Superior temporal gyrus (tissue), 1 donor: ENCODE results near the gene SPINK7.
"Not testable (repeated sequence)": the region's sequence is repeated elsewhere in the genome, so short reads cannot be mapped to it uniquely, and the experiment has no call there.

Experiments
- DNase-seq: peaks from one replicate; pipeline ENCODE4 v3.0.0-alpha.2; 2016; ENCODE audit errors: extremely low spot score

Gene SPINK7

GRCh38 chr5:148312153-148312552, at the start of gene SPINK7:
Gene SPINK7 (plus strand): TSS chr5:148312423. CDS start chr5:148312484, 61 bp downstream.
- DNase-seq: no peak

- DNase-seq: no peak
Observed at GRCh38 chr5:148267962-148268361, 44.3 kb upstream of the SPINK7 start.

- no peak for DNase-seq
Observed at GRCh38 chr5:148268566-148268965, 43.7 kb upstream of the SPINK7 start, which contains the start of gene SPINK13. Gene SPINK13 (plus strand): TSS chr5:148268794. CDS start chr5:148270073, 1,279 bp downstream.

DNA sequence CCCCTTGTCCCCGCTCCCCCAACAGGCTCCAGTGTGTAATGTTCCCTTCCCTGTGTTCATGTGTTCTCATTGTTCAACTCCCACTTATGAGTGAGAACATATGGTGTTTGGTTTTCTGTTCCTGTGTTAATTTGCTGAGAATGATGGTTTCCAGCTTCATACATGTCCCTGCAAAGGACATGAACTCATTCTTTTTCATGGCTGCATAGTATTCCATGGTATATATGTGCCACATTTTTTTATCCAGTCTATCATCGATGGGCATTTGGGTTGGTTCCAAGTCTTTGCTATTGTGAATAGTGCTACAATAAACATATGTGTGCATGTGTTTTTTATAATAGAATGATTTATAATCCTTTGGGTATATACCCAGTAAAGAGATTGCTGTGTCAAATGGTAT, 37.1 kb upstream of the SPINK7 start:
- not testable (repeated sequence) for DNase-seq

DNA sequence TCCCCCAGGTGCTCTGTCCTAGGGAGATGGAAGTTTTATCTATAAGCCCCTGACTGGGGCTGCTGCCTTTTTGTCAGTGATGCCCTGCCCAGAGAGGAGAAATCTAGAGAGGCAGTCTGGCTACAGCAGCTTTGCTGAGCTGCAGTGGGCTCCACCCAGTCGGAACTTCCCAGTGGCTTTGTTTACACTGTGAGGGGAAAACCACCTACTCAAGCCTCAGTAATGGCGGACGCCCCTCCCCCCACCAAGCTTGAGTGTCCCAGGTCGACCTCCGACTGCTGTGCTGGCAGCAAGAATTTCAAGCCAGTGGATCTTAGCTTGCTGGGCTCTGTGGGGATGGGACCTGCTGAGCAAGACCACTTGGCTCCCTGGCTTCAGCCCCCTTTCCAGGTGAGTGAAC, 31.3 kb upstream of the SPINK7 start:
- DNase-seq: not testable (repeated sequence)

DNA sequence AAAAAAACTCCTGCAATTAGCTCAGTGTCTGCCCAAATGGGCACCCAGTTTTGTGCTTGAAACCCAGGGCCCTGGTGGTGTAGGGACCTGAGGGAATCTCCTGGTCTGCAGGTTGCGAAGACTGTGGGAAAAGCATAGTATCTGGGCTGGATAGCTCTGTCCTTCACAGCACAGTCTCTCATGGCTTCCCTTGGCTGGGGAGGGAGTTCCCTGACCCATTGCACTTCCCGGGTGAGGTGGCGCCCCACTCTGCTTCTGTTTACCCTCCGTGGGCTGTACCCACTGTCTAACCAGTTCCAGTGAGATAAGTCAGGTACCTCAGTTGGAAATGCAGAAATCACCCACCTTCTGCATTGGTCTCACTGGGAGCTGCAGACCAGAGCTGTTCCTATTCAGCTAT, 30.9 kb upstream of the SPINK7 start:
- not testable (repeated sequence) for DNase-seq

DNA sequence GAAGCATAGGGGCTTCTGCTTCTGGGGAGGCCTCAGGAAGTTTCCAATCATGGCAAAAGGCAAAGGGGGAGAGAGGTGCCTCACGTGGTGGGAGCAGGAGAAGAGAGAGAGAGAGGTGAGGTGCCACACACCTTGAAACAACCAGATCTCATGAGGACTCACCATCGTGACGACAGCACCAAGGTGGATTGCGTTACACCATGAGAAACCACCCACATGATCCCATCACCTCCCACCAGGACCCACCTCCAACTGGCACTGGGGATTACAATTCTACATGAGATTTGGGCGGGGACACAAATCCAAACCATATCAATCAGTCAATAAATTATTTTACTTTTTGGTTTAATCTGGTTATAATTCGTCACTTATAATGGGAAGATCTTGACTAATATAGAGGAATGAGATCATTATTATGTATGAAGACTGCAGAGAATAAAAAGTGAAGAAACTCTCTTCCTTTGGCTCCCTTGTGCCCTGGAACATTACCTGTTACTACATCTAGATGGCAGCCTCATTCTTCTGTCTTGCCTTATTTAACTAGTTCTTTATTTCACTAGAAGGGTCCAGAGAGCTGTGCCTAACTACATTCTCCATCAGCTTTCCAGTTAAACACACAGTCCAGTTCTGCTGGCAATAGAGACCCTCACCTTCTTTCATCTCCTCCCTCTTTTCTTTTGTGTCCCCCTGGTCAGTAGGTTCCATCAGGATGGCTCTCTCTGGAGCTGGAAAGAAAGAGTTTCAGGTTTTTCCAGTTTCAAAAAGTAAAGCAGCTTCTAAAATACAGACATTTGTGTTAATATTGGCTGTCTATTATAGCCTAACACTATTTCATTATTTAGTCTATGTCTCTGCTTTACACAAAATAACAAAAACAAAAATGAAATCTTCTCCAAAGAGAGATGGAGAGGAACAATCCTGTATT, 21.7 kb upstream of the SPINK7 start:
- DNase-seq: peak; percentile 43

- no peak for DNase-seq
Observed at GRCh38 chr5:148297731-148298130, 14.5 kb upstream of the SPINK7 start.

DNA sequence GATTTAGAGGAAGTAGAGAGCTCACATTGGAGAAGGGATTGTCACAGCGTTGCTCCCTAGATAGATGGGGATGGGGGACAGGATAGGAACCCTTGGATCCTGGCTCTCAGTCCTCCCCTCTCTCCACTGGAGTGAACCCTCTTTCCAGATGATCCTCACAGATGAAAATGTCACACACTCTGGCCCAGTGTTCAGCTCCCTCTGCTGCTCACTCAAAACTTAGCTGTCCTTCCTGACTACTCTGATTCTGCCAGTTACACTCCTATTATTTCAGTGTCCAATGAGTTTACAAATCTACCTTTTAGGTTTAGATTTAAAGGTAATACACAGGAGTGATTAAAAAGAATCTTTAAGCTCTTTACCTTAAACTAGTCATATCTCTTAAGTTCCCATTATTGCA, 5.8 kb upstream of the SPINK7 start:
- no peak for DNase-seq

DNA sequence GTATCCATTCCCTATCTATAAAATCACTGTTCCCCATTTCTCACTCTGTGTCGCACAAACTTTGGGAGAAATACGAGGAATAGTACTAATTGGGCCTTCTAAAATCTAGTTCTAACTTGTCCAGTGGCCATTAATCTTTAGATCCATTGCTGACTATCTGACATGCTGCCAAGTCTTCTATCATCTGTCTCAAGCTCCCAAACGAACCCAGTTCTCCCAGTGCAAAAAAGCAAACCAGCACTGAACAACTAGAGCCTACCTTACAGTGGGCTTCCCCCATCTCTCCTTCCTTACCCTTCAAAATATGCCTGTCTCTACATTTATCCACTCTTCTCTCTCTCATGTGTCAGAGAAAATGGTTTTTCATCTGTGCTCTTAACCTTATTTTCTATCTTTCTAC, 3.2 kb upstream of the SPINK7 start:
- no peak for DNase-seq

DNA sequence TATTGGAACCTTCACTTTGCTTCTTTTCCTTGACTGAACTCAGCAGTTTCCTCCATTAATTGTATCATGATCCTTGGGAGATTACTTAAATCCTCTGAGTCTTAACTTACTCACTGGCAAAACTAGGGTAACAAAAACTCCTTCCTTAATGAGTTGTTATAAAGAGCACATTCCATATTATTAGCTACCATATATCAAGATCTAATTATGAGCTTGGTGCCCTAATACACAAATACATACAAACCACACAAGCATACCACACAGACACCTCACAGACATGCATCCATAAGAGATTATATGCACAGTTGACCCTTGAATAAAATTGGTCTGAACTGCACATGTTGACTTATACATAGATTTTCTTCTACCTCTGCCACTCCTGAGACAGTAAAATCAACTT, 2.5 kb upstream of the SPINK7 start:
- no peak for DNase-seq

DNA sequence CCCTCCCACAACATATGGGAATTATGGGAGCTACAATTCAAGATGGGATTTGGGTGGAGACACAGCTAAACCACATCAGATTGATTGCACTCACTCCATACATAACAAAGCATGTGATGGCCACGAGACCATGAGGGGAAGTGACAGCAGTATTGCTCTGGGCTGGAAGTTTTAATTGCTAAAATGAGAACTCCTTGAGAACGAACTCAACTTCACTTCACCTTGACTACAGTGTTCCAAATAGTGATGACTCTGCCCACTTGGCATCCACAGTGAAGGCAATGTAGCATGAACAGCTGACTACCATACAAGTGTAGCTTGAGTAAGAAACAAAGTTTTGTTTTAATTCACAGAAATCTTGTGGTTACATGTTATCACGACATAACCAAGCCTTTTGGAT, 739 bp upstream of the SPINK7 start:
- no peak for DNase-seq

DNA sequence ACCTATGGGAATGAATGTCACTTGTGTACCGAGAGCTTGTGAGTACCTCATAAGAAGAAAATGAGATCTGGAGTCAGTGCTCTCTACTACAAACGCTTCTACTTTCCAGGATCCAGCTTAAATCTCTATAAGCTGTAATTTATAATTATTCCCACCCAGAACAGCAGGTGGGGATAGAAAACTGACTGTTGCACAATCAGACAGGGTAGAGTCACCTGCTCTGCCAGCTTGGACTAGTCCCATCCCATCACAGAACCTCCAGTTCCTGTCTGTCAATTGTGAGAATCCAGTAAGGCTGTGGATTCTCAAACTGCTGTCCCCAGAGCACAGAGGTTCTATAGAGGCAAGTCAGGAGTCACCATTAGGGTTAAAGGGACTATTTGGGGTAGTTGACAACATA, 2.0 kb downstream of the SPINK7 start:
- DNase-seq: no peak

- no peak for DNase-seq
Observed at GRCh38 chr5:148314731-148315130, 2.5 kb downstream of the SPINK7 start.

DNA sequence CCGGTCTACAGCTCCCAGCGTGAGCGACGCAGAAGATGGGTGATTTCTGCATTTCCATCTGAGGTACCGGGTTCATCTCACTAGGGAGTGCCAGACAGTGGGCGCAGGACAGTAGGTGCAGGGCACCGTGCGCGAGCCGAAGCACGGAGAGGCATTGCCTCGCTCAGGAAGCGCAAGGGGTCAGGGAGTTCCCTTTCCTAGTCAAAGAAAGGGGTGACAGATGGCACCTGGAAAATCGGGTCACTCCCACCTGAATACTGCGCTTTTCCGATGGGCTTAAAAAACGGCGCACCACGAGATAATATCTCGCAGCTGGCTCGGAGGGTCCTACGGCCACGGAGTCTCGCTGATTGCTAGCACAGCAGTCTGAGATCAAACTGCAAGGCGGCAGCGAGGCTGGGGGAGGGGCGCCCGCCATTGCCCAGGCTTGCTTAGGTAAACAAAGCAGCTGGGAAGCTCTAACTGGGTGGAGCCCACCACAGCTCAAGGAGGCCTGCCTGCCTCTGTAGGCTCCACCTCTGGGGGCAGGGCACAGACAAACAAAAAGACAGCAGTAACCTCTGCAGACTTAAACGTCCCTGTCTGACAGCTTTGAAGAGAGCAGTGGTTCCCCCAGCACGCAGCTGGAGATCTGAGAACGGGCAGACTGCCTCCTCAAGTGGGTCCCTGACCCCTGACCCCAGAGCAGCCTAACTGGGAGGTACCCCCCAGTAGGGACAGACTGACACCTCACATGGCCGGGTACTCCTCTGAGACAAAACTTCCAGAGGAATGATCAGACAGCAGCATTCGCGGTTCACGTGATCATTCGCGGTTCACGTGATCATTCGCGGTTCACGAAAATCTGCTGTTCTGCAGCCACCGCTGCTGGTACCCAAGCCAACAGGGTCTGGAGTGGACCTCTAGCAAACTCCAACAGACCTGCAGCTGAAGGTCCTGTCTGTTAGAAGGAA, 8.1 kb downstream of the SPINK7 start:
- DNase-seq: not testable (repeated sequence)

- no peak for DNase-seq
Observed at GRCh38 chr5:148333262-148333849, 21.1 kb downstream of the SPINK7 start.

GRCh38 chr5:148335259-148335658, 23.0 kb downstream of the SPINK7 start, which contains the start of gene SPINK9:
Gene SPINK9 (plus strand): TSS chr5:148335559. CDS start chr5:148335614, 55 bp downstream.
- no peak for DNase-seq

DNA sequence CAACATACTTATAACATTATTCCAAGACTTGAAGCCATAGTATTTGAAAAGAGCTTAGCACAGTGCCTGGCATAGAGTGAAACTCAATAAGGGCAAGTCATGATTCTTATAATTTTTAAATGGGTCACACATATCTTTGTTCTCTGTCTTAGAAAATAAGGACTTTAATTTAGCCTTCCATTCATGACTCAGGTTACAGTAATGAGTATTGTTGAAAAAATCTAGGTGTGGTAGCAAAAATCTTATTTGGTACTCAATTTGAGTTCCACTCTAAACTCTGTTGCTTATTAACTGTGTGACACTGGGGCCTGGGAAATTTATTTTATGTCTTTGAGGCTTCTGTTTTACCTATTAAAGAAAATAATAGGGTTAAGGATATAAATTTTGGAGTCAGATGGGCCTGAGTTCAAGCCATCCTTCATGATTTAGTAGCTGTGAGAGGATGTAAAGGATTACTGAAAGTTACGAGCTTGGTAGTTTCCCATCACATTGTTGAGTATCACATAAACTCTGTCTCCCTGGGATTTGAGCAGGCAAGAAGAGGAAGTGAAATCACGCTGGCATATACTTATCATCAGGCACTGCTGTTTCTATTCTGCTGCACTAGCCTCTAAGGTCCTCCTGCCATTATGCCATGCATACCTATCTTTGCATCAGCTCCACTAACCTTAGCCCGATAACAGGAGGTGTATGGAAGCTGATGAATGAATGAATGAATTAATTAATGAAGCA, 24.6 kb downstream of the SPINK7 start:
- no peak for DNase-seq

DNA sequence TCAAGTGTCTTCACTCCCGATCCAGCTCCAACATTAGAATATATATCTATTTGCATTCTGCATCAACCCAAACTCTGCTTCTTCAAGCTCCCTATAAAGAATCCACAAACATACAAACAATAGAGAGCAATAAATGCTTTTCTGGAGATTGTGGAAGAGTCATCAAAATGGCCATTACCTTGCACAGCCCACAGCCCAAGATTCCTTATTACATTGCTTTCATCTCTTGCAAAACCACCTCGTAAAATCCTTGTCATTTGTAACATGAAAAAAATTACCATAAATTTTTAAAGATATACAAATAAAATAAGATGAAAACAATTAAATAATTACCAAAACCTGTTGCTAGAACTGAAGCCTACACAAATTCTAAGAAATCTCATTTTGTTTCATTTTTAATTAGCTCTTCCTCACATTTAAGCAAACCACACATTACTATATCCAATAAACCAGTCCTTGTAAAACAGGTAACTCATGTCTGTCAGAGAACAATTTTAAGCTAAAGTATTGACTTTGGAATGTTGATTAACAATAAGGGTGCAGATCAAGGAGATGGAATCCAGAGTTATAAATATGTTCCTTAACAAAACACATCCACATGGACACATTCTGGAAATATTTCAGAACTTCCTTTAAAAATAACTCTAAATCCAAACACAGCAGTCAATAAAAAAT, 30.3 kb downstream of the SPINK7 start:
- DNase-seq: no peak

DNA sequence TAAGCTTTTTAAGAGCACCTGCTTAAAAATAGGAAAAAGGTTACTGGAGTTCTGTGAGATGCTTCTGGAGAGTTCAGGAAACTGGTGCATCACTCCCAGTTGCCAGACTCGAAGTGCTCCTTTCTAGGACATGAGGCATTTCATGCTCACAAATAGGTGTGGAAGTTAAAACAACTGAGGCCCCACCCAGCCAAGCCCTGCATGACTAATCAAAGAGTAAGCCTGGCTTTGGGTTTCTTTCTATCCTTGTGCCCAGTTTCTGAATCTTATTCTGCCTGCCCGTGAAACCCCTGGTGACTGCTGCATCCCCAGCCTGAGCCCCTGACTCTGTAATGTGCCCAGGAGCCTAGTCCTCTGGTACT, 30.8 kb downstream of the SPINK7 start:
- DNase-seq: no peak
